ENCODE measurements around the gene LNP1. TPM values are rescaled to one million over a fixed set of nuclear protein-coding genes. Genes with fewer than 3 reads are reported as not detected.

LNP1 gene
- total RNA-seq, 1 donor from 2014 or later = 26.5 TPM

- Histone ChIP-seq H3K79me2 (ENCODE audit: low read depth) (no peaks in the 10 kb centered on the region), H4K20me1 (ENCODE audit: low read depth) (no peaks in the 10 kb centered on the region)
- no peak overlapping the region for H3K4me3 Mint-ChIP-seq
These were observed 85.5 kb downstream of the LNP1 start for GRCh38 chr3:100486808-100487207.

GRCh38 chr3:100489118-100489517, 87.8 kb downstream of the LNP1 start:
- H2AFZ ChIP-seq (replicated peaks) = no peak overlapping the region
- H4K20me1 ChIP-seq (ENCODE audit: low read depth) = no peaks in the 10 kb centered on the region
- no peak overlapping the region for H3K9ac ChIP-seq
- peaks cover 8% of the 10 kb centered on the region for H3K4me1 Mint-ChIP-seq
- peaks cover 8% of the 10 kb centered on the region for H3F3A ChIP-seq (ENCODE audit: low read depth)
- no peaks in the 10 kb centered on the region for H3K9me3 Mint-ChIP-seq
- no peak overlapping the region for H3K4me3 Mint-ChIP-seq
- no peak overlapping the region for H3K27ac Mint-ChIP-seq
- no peak overlapping the region for H3K27ac ChIP-seq
- H3K27me3 Mint-ChIP-seq (ENCODE audit: insufficient read depth, low read depth) = no peaks in the 10 kb centered on the region
- H3K27me3 ChIP-seq = no peaks in the 10 kb centered on the region
- H3K4me1 ChIP-seq = peaks cover 14% of the 10 kb centered on the region
- peaks cover 11% of the 10 kb centered on the region for H3K79me2 ChIP-seq (ENCODE audit: low read depth)
- H3K36me3 ChIP-seq = no peaks in the 10 kb centered on the region
- no peaks in the 10 kb centered on the region for H3K9me3 ChIP-seq (ENCODE audit: low read depth)
- H3K36me3 Mint-ChIP-seq = no peaks in the 10 kb centered on the region
- TF ChIP-seq, protein P1, sequence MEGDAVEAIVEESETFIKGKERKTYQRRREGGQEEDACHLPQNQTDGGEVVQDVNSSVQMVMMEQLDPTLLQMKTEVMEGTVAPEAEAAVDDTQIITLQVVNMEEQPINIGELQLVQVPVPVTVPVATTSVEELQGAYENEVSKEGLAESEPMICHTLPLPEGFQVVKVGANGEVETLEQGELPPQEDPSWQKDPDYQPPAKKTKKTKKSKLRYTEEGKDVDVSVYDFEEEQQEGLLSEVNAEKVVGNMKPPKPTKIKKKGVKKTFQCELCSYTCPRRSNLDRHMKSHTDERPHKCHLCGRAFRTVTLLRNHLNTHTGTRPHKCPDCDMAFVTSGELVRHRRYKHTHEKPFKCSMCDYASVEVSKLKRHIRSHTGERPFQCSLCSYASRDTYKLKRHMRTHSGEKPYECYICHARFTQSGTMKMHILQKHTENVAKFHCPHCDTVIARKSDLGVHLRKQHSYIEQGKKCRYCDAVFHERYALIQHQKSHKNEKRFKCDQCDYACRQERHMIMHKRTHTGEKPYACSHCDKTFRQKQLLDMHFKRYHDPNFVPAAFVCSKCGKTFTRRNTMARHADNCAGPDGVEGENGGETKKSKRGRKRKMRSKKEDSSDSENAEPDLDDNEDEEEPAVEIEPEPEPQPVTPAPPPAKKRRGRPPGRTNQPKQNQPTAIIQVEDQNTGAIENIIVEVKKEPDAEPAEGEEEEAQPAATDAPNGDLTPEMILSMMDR (IDR thresholded peaks at IDR 0.05) = no peak
- no peak for TF ChIP-seq EZH2 (IDR thresholded peaks at IDR 0.05)
- TF ChIP-seq EZH2phosphoT487 (IDR thresholded peaks at IDR 0.05) = no peak
- DNase-seq (ENCODE audit: low spot score) = no peak
- no peak overlapping the region for H3K4me3 ChIP-seq
- H3K4me2 ChIP-seq = no peak overlapping the region

More at GRCh38 chr3:100486808-100487207, 85.5 kb downstream of the LNP1 start:
- H3K36me3 ChIP-seq = no peaks in the 10 kb centered on the region
- no peaks in the 10 kb centered on the region for H3K9me3 Mint-ChIP-seq
- no peaks in the 10 kb centered on the region for H3K27me3 ChIP-seq
- peaks cover 3% of the 10 kb centered on the region for H3K4me1 Mint-ChIP-seq
- no peak overlapping the region for H3K27ac Mint-ChIP-seq
- H3K9ac ChIP-seq = no peak overlapping the region
- H3K4me1 ChIP-seq = peaks cover 7% of the 10 kb centered on the region
- H3K9me3 ChIP-seq (ENCODE audit: low read depth) = no peaks in the 10 kb centered on the region
- H3K4me2 ChIP-seq = no peak overlapping the region
- H2AFZ ChIP-seq (replicated peaks) = no peak overlapping the region
- H3F3A ChIP-seq (ENCODE audit: low read depth) = peaks cover 4% of the 10 kb centered on the region
- no peak for DNase-seq (ENCODE audit: low spot score)
- no peaks in the 10 kb centered on the region for H3K27me3 Mint-ChIP-seq (ENCODE audit: insufficient read depth, low read depth)
- no peak overlapping the region for H3K4me3 ChIP-seq
- no peaks in the 10 kb centered on the region for H3K36me3 Mint-ChIP-seq
- no peak overlapping the region for H3K27ac ChIP-seq
- TF ChIP-seq EZH2phosphoT487 (IDR thresholded peaks at IDR 0.05) = no peak
- no peak for TF ChIP-seq EZH2 (IDR thresholded peaks at IDR 0.05)
- TF ChIP-seq, protein P1 (IDR thresholded peaks at IDR 0.05) = no peak

GRCh38 chr3:100492059-100493006, 91.0 kb downstream of the LNP1 start, which contains the start of gene TMEM45A:
TMEM45A (plus strand) TSS chr3:100492619; CDS start chr3:100555212, 62,593 bp downstream.
- Histone ChIP-seq H4K20me1 (ENCODE audit: low read depth) (no peaks in the 10 kb centered on the region), H3K9me3 (ENCODE audit: low read depth) (no peaks in the 10 kb centered on the region), H2AFZ (replicated peaks) (peak within 1 kb of the TSS; percentile 85), H3K79me2 (ENCODE audit: low read depth) (peaks cover 11% of the 10 kb centered on the region), H3K4me2 (peak within 1 kb of the TSS; percentile 82), H3K9ac (no peak within 1 kb of the TSS), H3K4me3 (peak within 1 kb of the TSS; percentile 56), H3F3A (ENCODE audit: low read depth) (peaks cover 8% of the 10 kb centered on the region), H3K27ac (peak within 1 kb of the TSS; percentile 64), H3K36me3 (no peaks in the 10 kb centered on the region), H3K4me1 (peaks cover 14% of the 10 kb centered on the region), H3K27me3 (no peaks in the 10 kb centered on the region)
- Mint-ChIP-seq H3K36me3 (no peaks in the 10 kb centered on the region), H3K4me3 (peak within 1 kb of the TSS; percentile 93), H3K9me3 (no peaks in the 10 kb centered on the region), H3K27me3 (ENCODE audit: insufficient read depth, low read depth) (no peaks in the 10 kb centered on the region), H3K27ac (peak within 1 kb of the TSS; percentile 61), H3K4me1 (peaks cover 9% of the 10 kb centered on the region)
- peak; percentile 98 for DNase-seq (ENCODE audit: low spot score)
- TF ChIP-seq, protein P1 (IDR thresholded peaks at IDR 0.05) = no peak
- no peak for TF ChIP-seq EZH2 (IDR thresholded peaks at IDR 0.05)
- TF ChIP-seq EZH2phosphoT487 (IDR thresholded peaks at IDR 0.05) = no peak

Measured in neural progenitor cell (in vitro differentiated cells).